ENCODE data around the gene SPIN3. TPM values are rescaled to one million over a fixed set of nuclear protein-coding genes. Genes with fewer than 3 reads are reported as not detected.

SPIN3 gene
- total RNA-seq, 1 experiment from 2014 or later, result 13.8 TPM

DNA sequence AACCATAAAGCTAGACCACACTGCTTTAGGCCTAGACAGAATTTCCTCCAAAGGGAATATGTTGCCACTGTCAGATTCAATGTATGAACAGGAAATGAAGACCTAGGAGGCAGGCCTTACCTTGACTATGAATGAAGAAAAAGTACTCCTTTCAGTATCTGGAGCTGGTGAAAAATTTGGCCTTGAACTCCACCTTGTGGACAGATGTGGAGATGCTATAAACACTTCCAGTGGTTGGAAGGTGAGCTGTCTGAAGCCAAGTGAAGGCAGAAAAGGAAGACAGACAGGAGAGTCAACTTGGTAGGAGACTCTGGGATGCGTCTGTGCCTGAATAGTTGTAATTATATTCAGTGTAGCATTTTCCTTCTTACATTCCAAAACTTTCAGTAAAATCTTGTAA lies 17.2 kb downstream of the SPIN3 start:
- no TSS peak for BruUV-seq (replicated peaks)
- Histone ChIP-seq H3K27me3 (ENCODE audit: insufficient read depth, low read length) (no peaks in the 10 kb centered on the region), H4K20me1 (ENCODE audit: insufficient read depth) (no peaks in the 10 kb centered on the region; the same call in 1 of the 2 replicates), H3K9me2 (ENCODE audit: insufficient read depth) (no peaks in the 10 kb centered on the region), H3K4me3 (replicated peaks in 1 of 2; ENCODE audit: low read depth in 1 of 2, low read length in 2 of 2) (no peak overlapping the region), H3K36me3 (ENCODE audit: control insufficient read depth in 1 of 2, insufficient read depth in 2 of 2, low read length in 2 of 2) (peaks cover 4 to 10% of the 10 kb centered on the region in 2 experiments; a peak in 3 of 4 replicates), H2AFZ (ENCODE audit: low read depth, low read length, poor library complexity, severe bottlenecking) (no peak overlapping the region), H3K4me1 (ENCODE audit: control insufficient read depth in 1 of 2, insufficient read depth in 2 of 2, low read length in 2 of 2) (no peaks in the 10 kb centered on the region), H3K9me3 (ENCODE audit: control insufficient read depth in 1 of 2, insufficient read depth in 1 of 2, low read depth in 1 of 2, low read length in 2 of 2) (no peaks in the 10 kb centered on the region), H3K79me2 (ENCODE audit: insufficient read depth, low read length) (no peaks in the 10 kb centered on the region), H3K4me2 (ENCODE audit: low read length) (no peak overlapping the region), H3K9ac (ENCODE audit: low read length) (no peak overlapping the region), H3K27ac (ENCODE audit: low read depth, low read length) (no peak overlapping the region)
- ATAC-seq (peak; percentile 74), DNase-seq (ENCODE audit: low read depth, low spot score) (peak; percentile 15)
- TF ChIP-seq RAD21 (IDR thresholded peaks at IDR 0.05; ENCODE audit: low read depth), result peak; percentile 73
- TF ChIP-seq, protein P1, sequence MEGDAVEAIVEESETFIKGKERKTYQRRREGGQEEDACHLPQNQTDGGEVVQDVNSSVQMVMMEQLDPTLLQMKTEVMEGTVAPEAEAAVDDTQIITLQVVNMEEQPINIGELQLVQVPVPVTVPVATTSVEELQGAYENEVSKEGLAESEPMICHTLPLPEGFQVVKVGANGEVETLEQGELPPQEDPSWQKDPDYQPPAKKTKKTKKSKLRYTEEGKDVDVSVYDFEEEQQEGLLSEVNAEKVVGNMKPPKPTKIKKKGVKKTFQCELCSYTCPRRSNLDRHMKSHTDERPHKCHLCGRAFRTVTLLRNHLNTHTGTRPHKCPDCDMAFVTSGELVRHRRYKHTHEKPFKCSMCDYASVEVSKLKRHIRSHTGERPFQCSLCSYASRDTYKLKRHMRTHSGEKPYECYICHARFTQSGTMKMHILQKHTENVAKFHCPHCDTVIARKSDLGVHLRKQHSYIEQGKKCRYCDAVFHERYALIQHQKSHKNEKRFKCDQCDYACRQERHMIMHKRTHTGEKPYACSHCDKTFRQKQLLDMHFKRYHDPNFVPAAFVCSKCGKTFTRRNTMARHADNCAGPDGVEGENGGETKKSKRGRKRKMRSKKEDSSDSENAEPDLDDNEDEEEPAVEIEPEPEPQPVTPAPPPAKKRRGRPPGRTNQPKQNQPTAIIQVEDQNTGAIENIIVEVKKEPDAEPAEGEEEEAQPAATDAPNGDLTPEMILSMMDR (IDR thresholded peaks at IDR 0.05 in 2 of 3, conservative IDR thresholded peaks at IDR 0.05 in 1 of 3; ENCODE audit: borderline replicate concordance in 1 of 3, insufficient read depth in 1 of 3, low read depth in 2 of 3, low read length in 2 of 3), result peak; percentile 44 to 61 (median 49); a peak in 5 of 6 replicates
- TF ChIP-seq, protein P2, sequence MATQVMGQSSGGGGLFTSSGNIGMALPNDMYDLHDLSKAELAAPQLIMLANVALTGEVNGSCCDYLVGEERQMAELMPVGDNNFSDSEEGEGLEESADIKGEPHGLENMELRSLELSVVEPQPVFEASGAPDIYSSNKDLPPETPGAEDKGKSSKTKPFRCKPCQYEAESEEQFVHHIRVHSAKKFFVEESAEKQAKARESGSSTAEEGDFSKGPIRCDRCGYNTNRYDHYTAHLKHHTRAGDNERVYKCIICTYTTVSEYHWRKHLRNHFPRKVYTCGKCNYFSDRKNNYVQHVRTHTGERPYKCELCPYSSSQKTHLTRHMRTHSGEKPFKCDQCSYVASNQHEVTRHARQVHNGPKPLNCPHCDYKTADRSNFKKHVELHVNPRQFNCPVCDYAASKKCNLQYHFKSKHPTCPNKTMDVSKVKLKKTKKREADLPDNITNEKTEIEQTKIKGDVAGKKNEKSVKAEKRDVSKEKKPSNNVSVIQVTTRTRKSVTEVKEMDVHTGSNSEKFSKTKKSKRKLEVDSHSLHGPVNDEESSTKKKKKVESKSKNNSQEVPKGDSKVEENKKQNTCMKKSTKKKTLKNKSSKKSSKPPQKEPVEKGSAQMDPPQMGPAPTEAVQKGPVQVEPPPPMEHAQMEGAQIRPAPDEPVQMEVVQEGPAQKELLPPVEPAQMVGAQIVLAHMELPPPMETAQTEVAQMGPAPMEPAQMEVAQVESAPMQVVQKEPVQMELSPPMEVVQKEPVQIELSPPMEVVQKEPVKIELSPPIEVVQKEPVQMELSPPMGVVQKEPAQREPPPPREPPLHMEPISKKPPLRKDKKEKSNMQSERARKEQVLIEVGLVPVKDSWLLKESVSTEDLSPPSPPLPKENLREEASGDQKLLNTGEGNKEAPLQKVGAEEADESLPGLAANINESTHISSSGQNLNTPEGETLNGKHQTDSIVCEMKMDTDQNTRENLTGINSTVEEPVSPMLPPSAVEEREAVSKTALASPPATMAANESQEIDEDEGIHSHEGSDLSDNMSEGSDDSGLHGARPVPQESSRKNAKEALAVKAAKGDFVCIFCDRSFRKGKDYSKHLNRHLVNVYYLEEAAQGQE (IDR thresholded peaks at IDR 0.05; ENCODE audit: low read depth), result no peak
- POLR2A ChIA-PET, result no interaction called here
- RAD21 ChIA-PET (ENCODE audit: low non-redundant PET in 1 of 2, low total read pairs in 2 of 2, uncharacterized antibody in 2 of 2, unreplicated experiment in 2 of 2), result interaction anchor here in 1 of 2 experiments (0.6 kb wide), 1 partner anchor 248 kb away, joined by 4 read pairs; no protein-coding TSS in a partner anchor
- intact Hi-C loops (cut with micrococcal nuclease), result loop anchor here (10.0 kb wide), 1 partner anchor 693 kb away; no protein-coding TSS in a partner anchor
- CTCF ChIA-PET, result interaction anchor here (0.6 to 1.6 kb wide), 5 partner anchors 69 to 373 kb away, joined by 3 to 8 read pairs (median 4); partner anchors contain the start of gene NBDY
